GM11168 (cell line): ENCODE results near the gene STAP2.
"Not testable (repeated sequence)": the region's sequence is repeated elsewhere in the genome, so short reads cannot be mapped to it uniquely, and the experiment has no call there.

ENCODE experiments used
- in situ Hi-C: fragments of 300-500 bp; cut with MboI; formaldehyde crosslinking; loops from one replicate; pipeline ENCODE4 v1.12.0; 2022; ENCODE audit warnings: low sequenced_read_pairs; ENCODE audit not compliant: unreplicated experiment

Gene STAP2

DNA sequence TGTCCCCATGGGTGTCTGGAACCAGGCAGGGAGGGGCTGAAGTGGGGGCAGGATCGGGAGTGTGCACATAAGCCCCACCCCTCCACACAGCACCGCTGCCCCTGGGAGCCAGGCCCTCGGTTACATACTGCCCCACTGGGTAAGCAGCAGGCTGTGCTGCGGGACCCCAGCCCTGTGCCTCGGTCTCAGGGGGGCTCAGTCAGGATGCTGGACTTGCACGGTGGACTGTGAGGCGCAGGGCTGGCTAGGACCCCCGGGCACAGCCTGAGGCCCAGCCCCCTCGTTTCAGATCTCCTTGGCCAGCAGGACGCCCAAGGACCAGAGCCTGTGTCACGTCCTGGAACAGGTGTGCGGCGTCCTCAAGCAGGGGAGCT is 21.0 kb upstream of the STAP2 start:
- in situ Hi-C loops, result no loop called here

- in situ Hi-C loops, result no loop called here
Observed at GRCh38 chr19:4358709-4359626, 20.3 kb upstream of the STAP2 start.

- in situ Hi-C loops, result no loop called here
Observed at GRCh38 chr19:4357921-4358326, 19.3 kb upstream of the STAP2 start.

GRCh38 chr19:4357095-4357797 is 18.6 kb upstream of the STAP2 start:
- in situ Hi-C loops, result no loop called here

DNA sequence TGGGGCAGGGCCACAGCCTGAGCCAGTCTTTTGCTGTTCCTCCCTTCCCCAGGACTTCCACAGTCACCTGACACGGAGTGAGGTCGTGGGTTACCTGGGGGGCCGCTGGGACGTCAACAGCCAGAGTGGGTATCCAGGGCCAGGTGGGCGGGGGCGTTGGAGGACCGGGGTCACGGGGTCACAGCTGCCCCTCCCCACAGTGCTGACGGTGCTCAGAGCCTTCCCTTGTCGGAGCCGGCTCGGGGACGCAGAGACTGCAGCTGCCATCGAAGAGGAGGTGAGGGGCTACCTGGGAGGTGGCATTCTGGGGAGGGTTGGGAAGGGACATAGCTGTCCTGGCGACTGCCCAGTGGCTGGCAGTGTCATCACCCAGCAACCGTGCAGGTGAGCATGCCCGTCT is 16.3 kb upstream of the STAP2 start:
- in situ Hi-C loops, result loop anchor here (5.0 kb wide), 1 partner anchor 88 kb away; no protein-coding TSS in a partner anchor

DNA sequence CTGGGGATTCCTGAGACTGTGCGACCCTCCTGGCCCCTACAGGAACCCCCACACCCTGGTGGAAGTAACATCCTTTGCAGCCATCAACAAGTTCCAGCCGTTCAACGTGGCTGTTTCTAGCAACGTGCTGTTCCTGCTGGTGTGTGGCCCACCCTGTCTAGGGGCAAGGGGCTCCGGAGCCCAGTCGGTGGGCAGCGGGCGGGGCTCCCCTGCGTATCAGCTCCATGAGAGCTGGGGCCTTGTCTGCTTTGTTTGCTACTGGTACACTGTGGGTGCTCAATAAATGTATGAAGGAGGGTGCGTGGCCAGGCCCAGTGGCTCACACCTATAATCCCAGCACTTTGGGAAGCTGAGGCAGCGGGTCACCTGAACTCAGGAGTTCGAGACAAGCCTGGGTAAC is 15.7 kb upstream of the STAP2 start:
- in situ Hi-C loops, result loop anchor here (5.0 kb wide), 1 partner anchor 87 kb away; no protein-coding TSS in a partner anchor

- in situ Hi-C loops, result loop anchor here (5.0 kb wide), 1 partner anchor 85 kb away; no protein-coding TSS in a partner anchor
Observed at GRCh38 chr19:4352701-4353121, 14.1 kb upstream of the STAP2 start.

DNA sequence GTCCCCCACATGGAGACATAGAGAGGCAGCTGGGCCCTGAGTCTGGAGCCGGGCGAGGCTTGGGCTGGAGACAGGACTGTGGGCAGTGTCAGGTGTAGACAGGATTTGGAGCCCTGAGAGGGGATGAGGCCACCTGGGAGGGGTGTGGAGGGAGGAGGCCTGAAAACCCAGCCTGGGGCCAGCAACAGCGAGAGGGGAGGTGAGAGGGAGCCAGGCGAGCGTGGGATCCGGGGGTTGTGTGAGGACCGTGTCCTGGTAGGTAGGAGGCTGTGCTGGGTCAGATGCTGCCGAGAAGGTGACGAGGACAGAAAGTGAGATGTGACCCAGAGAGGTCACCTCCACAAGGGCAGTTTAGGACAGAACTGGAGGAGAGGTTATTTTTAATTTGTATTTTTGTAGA is 12.1 kb upstream of the STAP2 start:
- in situ Hi-C loops, result loop anchor here (5.0 kb wide), 1 partner anchor 83 kb away; no protein-coding TSS in a partner anchor

- in situ Hi-C loops, result loop anchor here (5.0 kb wide), 1 partner anchor 83 kb away; no protein-coding TSS in a partner anchor
Observed at GRCh38 chr19:4350111-4350510, 11.5 kb upstream of the STAP2 start.

GRCh38 chr19:4349225-4349624 is 10.6 kb upstream of the STAP2 start:
- in situ Hi-C loops, result not testable (repeated sequence)

DNA sequence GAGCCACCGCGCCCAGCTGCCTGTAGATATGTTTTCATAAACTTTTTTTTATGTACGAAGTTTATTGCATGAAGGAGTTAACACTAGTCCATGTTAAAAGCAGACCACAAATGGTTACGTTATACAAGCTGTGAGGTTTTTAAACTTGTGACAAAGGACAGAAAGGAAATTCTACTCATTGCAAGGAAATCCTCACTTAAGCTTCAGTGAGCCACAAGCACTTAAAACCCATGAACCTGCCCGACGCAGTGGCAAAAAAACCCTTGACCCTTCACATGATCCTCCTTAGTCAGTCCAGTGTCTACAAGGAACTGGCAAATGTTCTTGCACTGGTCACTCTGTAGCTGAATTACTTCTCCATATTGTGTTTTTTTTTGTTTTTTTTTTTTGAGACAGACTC is 8.9 kb upstream of the STAP2 start:
- in situ Hi-C loops, result no loop called here

GRCh38 chr19:4346020-4346383 is 7.4 kb upstream of the STAP2 start:
- in situ Hi-C loops, result no loop called here

- in situ Hi-C loops, result no loop called here
Observed at GRCh38 chr19:4345342-4346019, 6.9 kb upstream of the STAP2 start.

DNA sequence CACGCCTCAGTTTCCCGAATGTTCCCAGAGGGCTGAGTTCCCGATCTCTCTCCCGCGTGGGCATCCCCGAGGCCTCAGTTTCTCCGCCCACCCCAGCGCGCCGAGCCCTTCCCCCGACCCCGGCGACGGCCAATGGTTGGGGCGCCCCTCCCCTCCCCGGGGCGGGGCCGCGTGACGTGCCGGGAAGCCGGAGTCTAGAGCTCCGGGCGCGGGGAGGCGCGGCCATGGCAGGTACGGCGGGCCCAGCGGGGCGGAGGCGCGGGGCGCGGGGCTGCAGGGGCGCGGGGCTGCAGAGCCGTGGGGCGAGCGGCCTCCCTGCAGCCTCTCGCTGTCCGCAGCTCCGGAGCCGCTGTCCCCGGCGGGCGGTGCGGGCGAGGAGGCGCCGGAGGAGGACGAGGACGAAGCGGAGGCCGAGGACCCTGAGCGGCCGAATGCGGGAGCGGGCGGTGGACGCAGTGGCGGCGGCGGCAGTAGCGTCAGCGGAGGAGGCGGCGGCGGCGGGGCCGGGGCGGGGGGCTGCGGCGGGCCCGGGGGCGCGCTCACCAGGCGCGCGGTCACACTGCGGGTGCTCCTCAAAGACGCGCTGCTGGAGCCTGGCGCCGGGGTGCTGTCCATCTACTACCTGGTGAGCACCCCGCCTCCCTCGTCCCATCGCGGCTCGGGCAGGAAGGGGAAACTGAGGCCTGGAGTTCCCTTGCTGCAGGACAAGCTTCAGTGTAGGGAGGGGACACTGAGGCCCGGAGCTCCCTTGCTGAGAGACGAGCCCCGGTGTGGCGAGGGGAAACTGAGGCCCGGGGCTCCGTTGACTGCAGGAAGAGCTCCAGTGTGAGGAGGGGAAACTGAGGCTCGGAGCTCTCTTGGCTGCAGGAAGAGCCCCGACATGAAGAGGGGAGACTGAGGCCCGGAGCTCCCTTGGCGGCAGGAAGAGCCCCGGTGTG is 5.0 kb upstream of the STAP2 start, which contains the start of gene MPND:
TSS of gene MPND (plus strand) at position 193 of the 938 bp plus-strand sequence. CDS start at position 225, 32 bp downstream.
- in situ Hi-C loops, result no loop called here

DNA sequence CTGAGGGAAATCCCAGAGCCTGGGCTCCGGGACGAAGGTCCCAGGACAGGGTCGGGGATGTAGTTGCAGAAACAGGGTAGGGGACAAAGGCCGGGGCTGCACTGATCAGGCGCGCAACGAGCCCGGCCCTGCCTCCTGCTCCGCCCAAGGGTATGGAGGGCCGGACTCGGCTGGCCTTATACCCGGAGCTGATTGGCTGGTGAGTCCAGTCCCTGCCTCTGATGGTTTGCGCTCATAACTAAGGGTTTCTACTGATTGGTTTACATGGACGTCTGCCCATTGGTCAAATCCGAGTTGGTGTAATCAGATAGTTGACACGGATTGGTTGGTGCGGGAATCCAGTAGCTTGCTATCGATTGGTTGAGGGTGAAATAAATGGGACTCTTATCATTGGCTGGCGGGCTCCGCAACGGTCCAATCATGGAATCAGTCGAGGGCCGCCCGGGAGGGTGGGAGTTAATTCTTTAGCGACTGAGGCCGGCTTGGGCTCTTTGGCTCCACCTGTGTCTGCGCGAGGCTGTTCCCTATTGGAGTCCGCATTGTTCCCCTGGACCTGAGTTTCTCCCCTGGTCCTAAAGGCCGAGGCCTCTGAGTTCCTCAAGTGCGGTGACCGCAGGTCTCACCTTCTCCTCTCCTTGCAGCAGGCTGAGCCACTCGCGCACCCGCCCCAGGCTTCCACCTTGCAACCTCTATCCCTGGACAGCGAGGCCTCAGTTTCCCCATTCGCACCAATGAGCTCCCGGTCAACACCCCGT is 4.2 kb upstream of the STAP2 start:
- in situ Hi-C loops, result no loop called here

DNA sequence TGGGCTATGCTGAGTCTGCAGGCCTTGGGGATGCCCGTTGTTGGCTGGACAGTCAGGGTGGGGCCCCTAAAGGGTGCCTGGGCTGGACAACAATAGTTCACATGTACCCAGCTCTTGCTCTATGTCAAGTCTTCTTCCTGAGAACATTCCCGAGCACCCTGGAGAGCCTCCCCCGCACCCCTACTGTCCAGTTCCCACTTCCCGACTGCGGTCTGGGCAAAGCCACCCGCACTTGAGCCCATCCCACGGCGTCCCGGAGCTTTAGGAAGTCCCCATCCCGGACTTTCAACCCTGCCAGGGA is 3.6 kb upstream of the STAP2 start:
- in situ Hi-C loops, result no loop called here

DNA sequence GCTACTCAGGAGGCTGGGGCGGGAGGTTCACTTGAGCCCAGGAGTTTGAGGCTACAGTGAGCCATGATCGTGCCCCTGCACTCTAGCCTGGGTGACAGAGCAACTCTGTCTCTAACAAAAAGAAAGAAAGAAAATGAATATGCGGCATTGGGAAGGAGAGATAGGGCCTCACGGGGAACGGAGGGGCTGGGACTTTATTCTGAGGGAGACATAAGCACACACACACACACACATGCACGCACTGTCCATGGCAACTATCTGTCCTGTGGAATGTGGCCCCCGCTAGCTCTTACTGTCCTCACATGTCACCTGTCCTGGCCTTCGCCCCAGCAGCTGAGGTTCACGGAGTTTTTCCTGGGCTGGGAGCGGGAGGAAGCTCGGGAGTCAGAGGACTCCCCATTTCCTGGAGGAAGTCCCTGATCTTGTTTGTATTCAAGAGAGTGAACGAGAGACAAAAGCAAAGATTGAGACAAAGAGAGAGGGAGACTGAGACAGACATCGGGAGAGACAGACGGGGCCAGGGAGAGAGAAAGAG is 654 bp downstream of the STAP2 start:
- in situ Hi-C loops, result no loop called here

DNA sequence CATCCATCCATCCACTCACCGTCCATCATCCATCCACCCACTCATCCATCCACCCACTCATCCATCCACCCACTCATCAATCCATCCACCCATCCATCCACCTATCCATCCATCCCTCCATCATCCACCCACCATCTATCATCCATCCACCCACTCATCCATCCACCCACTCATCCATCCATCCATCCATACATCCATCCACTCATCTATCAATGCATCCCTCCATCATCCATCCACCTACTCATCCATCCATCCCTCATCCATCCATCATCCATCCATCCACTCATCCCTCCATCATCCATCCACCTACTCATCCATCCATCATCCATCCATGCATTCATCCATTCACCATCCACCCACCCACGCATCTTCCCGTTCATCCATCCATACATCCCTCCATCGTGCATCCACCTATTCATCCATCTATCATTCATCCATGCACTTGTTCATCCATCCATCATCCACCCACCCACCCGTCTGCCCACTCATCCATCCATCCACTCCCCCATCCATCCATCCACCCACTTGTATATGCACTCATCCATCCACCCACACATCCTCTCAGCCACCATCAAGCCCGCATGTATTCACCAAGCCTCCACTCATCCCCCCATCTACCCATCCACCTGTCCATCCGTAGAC is 3.6 kb downstream of the STAP2 start:
- in situ Hi-C loops, result no loop called here
